Bronchial epithelial cell (primary cell): Measurements from ENCODE around the gene GH1. TPM values are rescaled to one million over a fixed set of nuclear protein-coding genes. Genes with fewer than 3 reads are reported as not detected.

Source experiments
- DNase-seq: peaks from one replicate; pipeline ENCODE4 v3.0.0-alpha.2; 2010; ENCODE audit warnings: low read depth
- FAIRE-seq: peaks from 2 replicates; lab custom pipeline; 2011; peaks lifted over from hg19 to GRCh38; lab: Jason Lieb, UNC
- H3K27me3 ChIP-seq: 2 replicates; pipeline ENCODE4 v1.5.1; 2011; ENCODE audit warnings: low read length; ENCODE audit not compliant: control insufficient read depth, insufficient read depth
- H3K36me3 ChIP-seq: 2 replicates; pipeline ENCODE4 v1.5.1; 2011; ENCODE audit warnings: low read length; ENCODE audit not compliant: control insufficient read depth, insufficient read depth
- H3K4me3 ChIP-seq: 2 replicates; pipeline ENCODE4 v1.5.1; 2011; ENCODE audit warnings: mild to moderate bottlenecking, low read depth, low read length, control low read depth
- total RNA-seq: library from RNA; depleted of rRNA; stranded (reverse); fragments of >200 nt; gene quantifications from 2 replicates; pipeline ENCODE4 v1.2.1, GENCODE V29; 2014
- TF ChIP-seq, protein P1 (sequence below): IDR thresholded peaks from 2 replicates; pipeline ENCODE4 v1.5.1; 2011; ENCODE audit warnings: mild to moderate bottlenecking, moderate library complexity, low read length, control low read depth, inconsistent platforms; ENCODE audit not compliant: insufficient read depth, severe bottlenecking

GH1 gene
- total RNA-seq, 1 donor from 2014 or later, result not detected

- no peaks in the 10 kb centered on the region for H3K27me3 ChIP-seq
- DNase-seq, result no peak
- no peak for FAIRE-seq
- TF ChIP-seq, protein P1, sequence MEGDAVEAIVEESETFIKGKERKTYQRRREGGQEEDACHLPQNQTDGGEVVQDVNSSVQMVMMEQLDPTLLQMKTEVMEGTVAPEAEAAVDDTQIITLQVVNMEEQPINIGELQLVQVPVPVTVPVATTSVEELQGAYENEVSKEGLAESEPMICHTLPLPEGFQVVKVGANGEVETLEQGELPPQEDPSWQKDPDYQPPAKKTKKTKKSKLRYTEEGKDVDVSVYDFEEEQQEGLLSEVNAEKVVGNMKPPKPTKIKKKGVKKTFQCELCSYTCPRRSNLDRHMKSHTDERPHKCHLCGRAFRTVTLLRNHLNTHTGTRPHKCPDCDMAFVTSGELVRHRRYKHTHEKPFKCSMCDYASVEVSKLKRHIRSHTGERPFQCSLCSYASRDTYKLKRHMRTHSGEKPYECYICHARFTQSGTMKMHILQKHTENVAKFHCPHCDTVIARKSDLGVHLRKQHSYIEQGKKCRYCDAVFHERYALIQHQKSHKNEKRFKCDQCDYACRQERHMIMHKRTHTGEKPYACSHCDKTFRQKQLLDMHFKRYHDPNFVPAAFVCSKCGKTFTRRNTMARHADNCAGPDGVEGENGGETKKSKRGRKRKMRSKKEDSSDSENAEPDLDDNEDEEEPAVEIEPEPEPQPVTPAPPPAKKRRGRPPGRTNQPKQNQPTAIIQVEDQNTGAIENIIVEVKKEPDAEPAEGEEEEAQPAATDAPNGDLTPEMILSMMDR, result no peak
- H3K4me3 ChIP-seq, result no peak overlapping the region
- no peaks in the 10 kb centered on the region for H3K36me3 ChIP-seq
Measured at GRCh38 chr17:63960430-63960829, 41.8 kb upstream of the GH1 start.

GRCh38 chr17:63960006-63960405 lies 41.4 kb upstream of the GH1 start:
- TF ChIP-seq, protein P1, result no peak
- FAIRE-seq, result no peak
- Histone ChIP-seq H3K27me3 (no peaks in the 10 kb centered on the region), H3K4me3 (no peak overlapping the region), H3K36me3 (no peaks in the 10 kb centered on the region)
- no peak for DNase-seq

DNA sequence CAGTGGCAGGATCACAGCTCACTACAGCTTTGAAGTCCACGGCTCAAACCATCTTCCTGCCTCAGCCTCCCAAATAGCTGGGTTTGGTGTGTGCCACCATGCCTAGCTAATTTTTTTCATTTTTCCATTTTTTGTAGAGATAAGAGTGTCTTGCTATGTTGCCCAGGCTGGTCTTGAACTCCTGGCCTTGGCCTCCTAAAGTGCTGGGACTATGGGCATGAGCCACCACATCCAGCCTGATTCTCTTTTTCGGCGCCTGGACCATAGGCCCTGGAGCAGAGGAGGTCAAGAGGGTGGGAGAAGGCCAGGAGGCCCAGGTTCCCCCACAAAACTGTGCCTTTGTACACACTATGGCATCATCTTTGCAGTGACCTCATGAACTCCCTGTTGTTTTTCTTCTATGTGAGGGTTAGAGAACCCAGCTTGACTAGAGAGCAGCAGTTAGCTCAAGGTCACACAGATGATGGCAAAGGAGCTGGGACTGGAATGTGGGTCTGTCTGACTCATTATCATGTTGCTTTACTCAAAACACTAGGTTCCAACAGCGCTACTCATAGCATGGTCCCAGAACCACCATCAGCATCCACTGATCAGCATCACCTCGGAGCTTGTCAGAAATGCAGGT lies 37.8 kb upstream of the GH1 start:
- no peak for DNase-seq
- TF ChIP-seq, protein P1, result no peak
- no peak overlapping the region for H3K4me3 ChIP-seq
- FAIRE-seq, result no peak
- no peaks in the 10 kb centered on the region for H3K36me3 ChIP-seq
- H3K27me3 ChIP-seq, result no peaks in the 10 kb centered on the region

DNA sequence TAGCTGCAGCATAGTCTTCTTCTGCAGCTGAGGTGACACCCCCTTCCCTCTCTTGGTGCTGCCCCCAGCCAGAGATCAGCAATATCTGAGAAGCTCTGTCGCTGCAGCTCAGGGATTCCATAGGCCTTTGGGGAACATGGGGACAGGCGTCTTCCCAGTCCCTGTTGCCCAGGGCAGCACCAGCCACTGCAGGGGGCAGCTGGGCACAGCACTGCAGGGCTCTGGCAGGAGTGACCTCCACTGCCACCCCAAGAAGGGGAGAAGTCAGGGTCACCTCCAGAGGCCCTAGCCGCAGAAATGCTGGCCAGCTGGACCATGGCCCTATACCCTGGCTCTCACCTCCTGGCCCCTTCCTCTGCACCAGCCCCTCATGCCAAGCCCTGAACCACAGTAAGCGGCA lies 37.2 kb upstream of the GH1 start:
- H3K27me3 ChIP-seq, result no peaks in the 10 kb centered on the region
- TF ChIP-seq, protein P1, result no peak
- DNase-seq (no peak), FAIRE-seq (no peak)
- no peaks in the 10 kb centered on the region for H3K36me3 ChIP-seq
- no peak overlapping the region for H3K4me3 ChIP-seq

- TF ChIP-seq, protein P1, result no peak
- no peaks in the 10 kb centered on the region for H3K27me3 ChIP-seq
- DNase-seq, result no peak
- H3K36me3 ChIP-seq, result no peaks in the 10 kb centered on the region
- FAIRE-seq, result no peak
- no peak overlapping the region for H3K4me3 ChIP-seq
Measured at GRCh38 chr17:63955232-63955631, 36.6 kb upstream of the GH1 start.

- H3K4me3 ChIP-seq, result no peak overlapping the region
- H3K27me3 ChIP-seq, result no peaks in the 10 kb centered on the region
- no peaks in the 10 kb centered on the region for H3K36me3 ChIP-seq
- TF ChIP-seq, protein P1, result no peak
- no peak for DNase-seq
- no peak for FAIRE-seq
Measured at GRCh38 chr17:63954402-63955063, 35.9 kb upstream of the GH1 start.
